NCI-H1105 (cell line): Measurements from ENCODE around the gene PBX3.
"Not testable (repeated sequence)": the region's sequence is repeated elsewhere in the genome, so short reads cannot be mapped to it uniquely, and the experiment has no call there.

ENCODE experiments used
- DNase-seq: peaks from one replicate; lab custom pipeline; 2025; lab: John Stamatoyannopoulos, UW

Gene PBX3

GRCh38 chr9:125778538-125779219 is 31.5 kb downstream of the PBX3 start:
- not testable (repeated sequence) for DNase-seq

- DNase-seq = not testable (repeated sequence)
Measured at GRCh38 chr9:125779220-125779565, 32.0 kb downstream of the PBX3 start.

GRCh38 chr9:125782718-125783117 is 35.5 kb downstream of the PBX3 start:
- no peak for DNase-seq

GRCh38 chr9:125784286-125785049 is 37.3 kb downstream of the PBX3 start:
- no peak for DNase-seq

GRCh38 chr9:125785248-125785751 is 38.1 kb downstream of the PBX3 start:
- DNase-seq = no peak

- no peak for DNase-seq
Measured at GRCh38 chr9:125787715-125788114, 40.5 kb downstream of the PBX3 start.

- DNase-seq = no peak
Measured at GRCh38 chr9:125789196-125789595, 42.0 kb downstream of the PBX3 start.

- DNase-seq = no peak
Measured at GRCh38 chr9:125794708-125795107, 47.5 kb downstream of the PBX3 start.

- no peak for DNase-seq
Measured at GRCh38 chr9:125795970-125796596, 48.9 kb downstream of the PBX3 start.

GRCh38 chr9:125797930-125798329 is 50.8 kb downstream of the PBX3 start:
- no peak for DNase-seq

- no peak for DNase-seq
Measured at GRCh38 chr9:125803526-125803925, 56.4 kb downstream of the PBX3 start.

GRCh38 chr9:125805057-125805456 is 57.9 kb downstream of the PBX3 start:
- DNase-seq = no peak

- no peak for DNase-seq
Measured at GRCh38 chr9:125805586-125805985, 58.4 kb downstream of the PBX3 start.

GRCh38 chr9:125807079-125807478 is 59.9 kb downstream of the PBX3 start:
- DNase-seq = no peak

GRCh38 chr9:125810161-125810560 is 63.0 kb downstream of the PBX3 start:
- no peak for DNase-seq

GRCh38 chr9:125811002-125811401 is 63.8 kb downstream of the PBX3 start:
- no peak for DNase-seq

GRCh38 chr9:125812403-125812802 is 65.2 kb downstream of the PBX3 start:
- no peak for DNase-seq

- DNase-seq = no peak
Measured at GRCh38 chr9:125815568-125815967, 68.4 kb downstream of the PBX3 start.

GRCh38 chr9:125816321-125816720 is 69.1 kb downstream of the PBX3 start:
- DNase-seq = no peak

- DNase-seq = no peak
Measured at GRCh38 chr9:125820100-125820804, 73.1 kb downstream of the PBX3 start.

- DNase-seq = no peak
Measured at GRCh38 chr9:125821078-125821477, 73.9 kb downstream of the PBX3 start.

- DNase-seq = no peak
Measured at GRCh38 chr9:125822160-125822559, 75.0 kb downstream of the PBX3 start.
